K562 (cell line): ENCODE measurements around the gene IL17RB.

Experiments used
- PML ChIP-seq: IDR thresholded peaks from 2 replicates; pipeline ENCODE4 v1.6.1; 2012; ENCODE audit warnings: low read length, inconsistent platforms
- POLR2AphosphoS5 ChIP-seq: IDR thresholded peaks from 2 replicates; pipeline ENCODE4 v1.6.1; 2011; ENCODE audit warnings: mild to moderate bottlenecking, low read depth, low read length, moderate library complexity; ENCODE audit not compliant: control insufficient read depth, insufficient read depth
- ZNF41 ChIP-seq: fragments of 250-450 bp; sonication (Bioruptor Pico); conservative IDR thresholded peaks from 2 replicates; pipeline ENCODE4 v1.4.0; 2020; ENCODE audit warnings: mild to moderate bottlenecking

DNA sequence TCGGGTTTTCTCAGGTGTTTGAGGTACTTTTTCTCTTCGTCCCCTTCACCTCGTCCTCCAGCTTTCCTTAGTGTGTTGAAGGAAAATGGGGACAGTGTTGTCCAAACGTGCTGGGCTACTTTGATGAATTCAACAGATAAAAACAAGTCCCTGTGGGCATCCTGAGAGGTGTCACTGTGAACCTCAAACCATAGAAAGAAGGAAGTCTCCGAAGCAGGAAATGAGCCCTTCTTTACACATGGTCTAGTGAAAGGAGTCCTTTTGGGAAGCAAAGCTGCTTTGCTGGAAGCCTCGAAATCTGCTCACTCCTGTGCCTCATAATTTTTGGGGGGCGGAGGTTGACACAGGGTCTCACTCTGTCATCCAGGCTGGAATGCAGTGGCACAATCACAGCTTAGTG lies 10.6 kb downstream of the IL17RB start:
- TF ChIP-seq ZNF41 (CRISPR knock-in tag), result no peak
- no peak for TF ChIP-seq POLR2AphosphoS5
- TF ChIP-seq PML, result no peak
